MM.1S (cell line): ENCODE results near the gene ARHGEF11.

ENCODE experiments used
- DNase-seq: peaks from one replicate; pipeline ENCODE4 v3.0.0-alpha.2; 2015
- H2AFZ ChIP-seq: fragments of 300-600 bp; sonication (generic); 2 replicates; pipeline ENCODE4 v1.6.0; 2016; ENCODE audit warnings: antibody characterized with exemption, low read length
- H3F3A ChIP-seq: fragments of 300-600 bp; sonication (generic); 2 replicates; pipeline ENCODE4 v1.6.1; 2016; ENCODE audit warnings: mild to moderate bottlenecking, antibody characterized with exemption, low read length, moderate library complexity, mixed read lengths; ENCODE audit not compliant: insufficient read depth
- H3K27ac ChIP-seq: fragments of 300-600 bp; sonication (generic); 2 replicates; pipeline ENCODE4 v1.5.1; 2016; ENCODE audit warnings: mild to moderate bottlenecking, low read length
- H3K27me3 ChIP-seq: fragments of 300-600 bp; sonication (generic); replicated peaks from 2 replicates; pipeline ENCODE4 v1.6.0; 2016; ENCODE audit warnings: low read length; ENCODE audit not compliant: insufficient read depth
- H3K36me3 ChIP-seq: fragments of 300-600 bp; sonication (generic); replicated peaks from 2 replicates; pipeline ENCODE4 v1.6.1; 2016; ENCODE audit warnings: mild to moderate bottlenecking, low read length, mixed read lengths; ENCODE audit not compliant: insufficient read depth
- H3K4me1 ChIP-seq: fragments of 300-600 bp; sonication (generic); 2 replicates; pipeline ENCODE4 v1.6.1; 2016; ENCODE audit warnings: low read length, mixed read lengths
- H3K4me2 ChIP-seq: fragments of 300-600 bp; sonication (generic); 2 replicates; pipeline ENCODE4 v1.6.0; 2016; ENCODE audit warnings: low read depth, low read length
- H3K4me3 ChIP-seq: fragments of 300-600 bp; sonication (generic); 2 replicates; pipeline ENCODE4 v1.5.1; 2016; ENCODE audit warnings: low read length, mixed read lengths
- H3K79me2 ChIP-seq: fragments of 300-600 bp; sonication (generic); 2 replicates; pipeline ENCODE4 v1.6.1; 2016; ENCODE audit warnings: mixed run types, low read length, mixed read lengths
- H3K9ac ChIP-seq: fragments of 300-600 bp; sonication (generic); 2 replicates; pipeline ENCODE4 v1.6.1; 2016; ENCODE audit warnings: low read length, mixed read lengths
- H3K9me2 ChIP-seq: fragments of 300-600 bp; sonication (generic); replicated peaks from 2 replicates; pipeline ENCODE4 v1.6.1; 2016; ENCODE audit warnings: mild to moderate bottlenecking, low read length, mixed read lengths; ENCODE audit not compliant: insufficient read depth
- H3K9me3 ChIP-seq: fragments of 300-600 bp; sonication (generic); replicated peaks from 2 replicates; pipeline ENCODE4 v1.6.1; 2016; ENCODE audit warnings: mild to moderate bottlenecking, low read length, mixed read lengths; ENCODE audit not compliant: insufficient read depth
- H4K20me1 ChIP-seq: fragments of 300-600 bp; sonication (generic); 2 replicates; pipeline ENCODE4 v1.6.1; 2016; ENCODE audit warnings: mild to moderate bottlenecking, low read length, moderate library complexity, mixed read lengths; ENCODE audit not compliant: insufficient read depth
- EZH2 ChIP-seq: fragments of 300-600 bp; sonication (generic); optimal IDR thresholded peaks from 2 replicates; pipeline ENCODE3; 2017; ENCODE audit warnings: low read depth, mild to moderate bottlenecking, antibody characterized with exemption, low read length, mixed read lengths
- EZH2phosphoT487 ChIP-seq: fragments of 300-600 bp; sonication (generic); IDR thresholded peaks from 2 replicates; pipeline ENCODE4 v1.6.1; 2018; ENCODE audit warnings: antibody characterized with exemption, low read length
- TF ChIP-seq, protein P1 (sequence below): fragments of 300-600 bp; sonication (generic); IDR thresholded peaks from 2 replicates; pipeline ENCODE4 v1.5.1; 2016; ENCODE audit warnings: antibody characterized with exemption, low read length, mixed read lengths

Gene ARHGEF11

GRCh38 chr1:156903328-156904091 is 142.0 kb downstream of the ARHGEF11 start:
- H3K9ac ChIP-seq: no peak overlapping the region
- H2AFZ ChIP-seq: no peak overlapping the region
- H3K4me3 ChIP-seq: no peak overlapping the region
- H3K79me2 ChIP-seq: no peaks in the 10 kb centered on the region
- no peaks in the 10 kb centered on the region for H3K9me3 ChIP-seq
- no peak for TF ChIP-seq EZH2phosphoT487
- no peak for TF ChIP-seq EZH2
- TF ChIP-seq, protein P1, sequence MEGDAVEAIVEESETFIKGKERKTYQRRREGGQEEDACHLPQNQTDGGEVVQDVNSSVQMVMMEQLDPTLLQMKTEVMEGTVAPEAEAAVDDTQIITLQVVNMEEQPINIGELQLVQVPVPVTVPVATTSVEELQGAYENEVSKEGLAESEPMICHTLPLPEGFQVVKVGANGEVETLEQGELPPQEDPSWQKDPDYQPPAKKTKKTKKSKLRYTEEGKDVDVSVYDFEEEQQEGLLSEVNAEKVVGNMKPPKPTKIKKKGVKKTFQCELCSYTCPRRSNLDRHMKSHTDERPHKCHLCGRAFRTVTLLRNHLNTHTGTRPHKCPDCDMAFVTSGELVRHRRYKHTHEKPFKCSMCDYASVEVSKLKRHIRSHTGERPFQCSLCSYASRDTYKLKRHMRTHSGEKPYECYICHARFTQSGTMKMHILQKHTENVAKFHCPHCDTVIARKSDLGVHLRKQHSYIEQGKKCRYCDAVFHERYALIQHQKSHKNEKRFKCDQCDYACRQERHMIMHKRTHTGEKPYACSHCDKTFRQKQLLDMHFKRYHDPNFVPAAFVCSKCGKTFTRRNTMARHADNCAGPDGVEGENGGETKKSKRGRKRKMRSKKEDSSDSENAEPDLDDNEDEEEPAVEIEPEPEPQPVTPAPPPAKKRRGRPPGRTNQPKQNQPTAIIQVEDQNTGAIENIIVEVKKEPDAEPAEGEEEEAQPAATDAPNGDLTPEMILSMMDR: no peak
- H3K4me1 ChIP-seq: no peaks in the 10 kb centered on the region
- no peak for DNase-seq
- peaks cover 90% of the 10 kb centered on the region for H3K27me3 ChIP-seq
- no peak overlapping the region for H3K4me2 ChIP-seq
- no peaks in the 10 kb centered on the region for H3K36me3 ChIP-seq
- H3K9me2 ChIP-seq: no peaks in the 10 kb centered on the region
- no peaks in the 10 kb centered on the region for H4K20me1 ChIP-seq
- no peak overlapping the region for H3K27ac ChIP-seq
- H3F3A ChIP-seq: no peaks in the 10 kb centered on the region

DNA sequence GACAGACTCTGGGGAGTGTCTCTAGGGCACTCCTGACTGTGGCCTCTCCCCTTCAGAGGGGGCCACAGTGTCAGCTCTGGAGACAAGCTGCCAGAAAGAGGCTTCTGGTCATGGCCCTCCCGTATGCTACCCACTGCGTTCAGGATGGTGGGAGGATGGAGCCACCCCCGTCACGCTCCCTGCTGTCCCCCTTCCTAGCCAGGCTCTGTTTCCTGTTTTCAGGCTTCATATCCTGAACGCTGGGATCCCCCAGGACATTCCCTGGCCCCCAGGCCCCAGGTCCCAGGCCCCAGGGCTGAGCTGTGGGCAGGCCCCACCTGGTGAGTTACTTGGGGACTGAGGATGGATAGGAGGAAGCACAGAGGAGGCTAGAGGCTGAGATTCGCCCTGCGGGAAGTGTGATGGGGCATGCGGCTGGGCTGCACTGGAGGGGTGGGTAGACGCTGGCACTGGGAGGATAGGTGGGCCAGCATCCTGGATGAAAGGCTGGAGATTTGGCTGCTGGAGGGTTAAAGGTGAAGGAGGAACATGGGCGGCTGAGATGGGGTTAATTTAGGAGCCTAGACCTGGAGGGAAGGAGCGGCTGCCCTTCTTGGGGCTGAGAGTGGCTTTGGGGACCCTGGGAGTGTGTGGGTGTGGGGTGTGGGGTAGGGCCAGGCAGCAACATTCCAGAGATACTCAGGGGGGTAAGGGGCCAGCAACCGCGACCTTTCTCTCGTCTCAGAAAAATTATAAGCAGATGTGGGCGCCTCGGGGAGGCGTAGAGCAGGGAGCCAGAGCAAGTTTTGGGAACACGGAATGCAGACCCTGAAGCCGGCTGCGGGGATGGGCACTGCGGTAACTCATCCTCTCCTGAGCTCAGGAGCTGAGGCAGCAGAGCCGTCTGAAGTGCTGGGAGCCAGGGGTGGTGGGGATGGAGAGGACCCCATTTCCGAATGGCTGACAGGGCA is 143.3 kb downstream of the ARHGEF11 start:
- no peak overlapping the region for H3K4me3 ChIP-seq
- TF ChIP-seq EZH2phosphoT487 (no peak), EZH2 (no peak)
- TF ChIP-seq, protein P1: no peak
- no peaks in the 10 kb centered on the region for H3K36me3 ChIP-seq
- no peak overlapping the region for H3K27ac ChIP-seq
- no peaks in the 10 kb centered on the region for H3K9me3 ChIP-seq
- peaks cover 98% of the 10 kb centered on the region for H3K27me3 ChIP-seq
- H4K20me1 ChIP-seq: no peaks in the 10 kb centered on the region
- H2AFZ ChIP-seq: no peak overlapping the region
- H3K4me1 ChIP-seq: no peaks in the 10 kb centered on the region
- no peaks in the 10 kb centered on the region for H3K79me2 ChIP-seq
- no peak for DNase-seq
- H3K9me2 ChIP-seq: no peaks in the 10 kb centered on the region
- no peak overlapping the region for H3K9ac ChIP-seq
- no peaks in the 10 kb centered on the region for H3F3A ChIP-seq
- no peak overlapping the region for H3K4me2 ChIP-seq

GRCh38 chr1:156901590-156901900 is 144.0 kb downstream of the ARHGEF11 start:
- H4K20me1 ChIP-seq: no peaks in the 10 kb centered on the region
- H3K9ac ChIP-seq: no peak overlapping the region
- no peak overlapping the region for H3K27ac ChIP-seq
- no peaks in the 10 kb centered on the region for H3K9me2 ChIP-seq
- H3F3A ChIP-seq: no peaks in the 10 kb centered on the region
- no peaks in the 10 kb centered on the region for H3K79me2 ChIP-seq
- H3K4me1 ChIP-seq: no peaks in the 10 kb centered on the region
- no peaks in the 10 kb centered on the region for H3K36me3 ChIP-seq
- no peak overlapping the region for H3K4me3 ChIP-seq
- H3K9me3 ChIP-seq: no peaks in the 10 kb centered on the region
- TF ChIP-seq, protein P1: no peak
- TF ChIP-seq EZH2phosphoT487: no peak
- H2AFZ ChIP-seq: no peak overlapping the region
- no peak overlapping the region for H3K4me2 ChIP-seq
- peaks cover 99% of the 10 kb centered on the region for H3K27me3 ChIP-seq
- DNase-seq: no peak
